ENCODE data around the gene TYMS.

The TYMS gene

DNA sequence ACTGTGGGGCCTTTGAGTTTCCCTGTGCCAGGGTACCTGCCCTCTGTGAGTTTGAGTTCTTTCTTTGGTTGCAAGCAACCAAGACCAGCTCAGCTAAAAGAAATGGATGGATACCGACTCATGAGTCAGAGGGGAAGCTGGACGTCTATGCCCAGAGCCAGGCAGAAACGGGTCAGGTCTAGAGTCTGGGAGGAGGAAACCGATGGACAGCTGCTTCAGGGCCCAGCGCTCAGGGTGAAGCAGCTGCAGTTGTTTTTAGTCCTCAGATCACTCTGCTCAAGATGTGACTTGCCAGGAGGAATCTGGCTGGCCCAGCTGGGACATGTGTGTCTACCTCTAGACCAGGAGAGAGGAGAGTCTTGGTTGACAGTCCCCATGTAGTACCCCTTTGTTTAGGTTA, 10.1 kb upstream of the TYMS start:
- DNase-seq (ENCODE audit: low read depth): no peak

DNA sequence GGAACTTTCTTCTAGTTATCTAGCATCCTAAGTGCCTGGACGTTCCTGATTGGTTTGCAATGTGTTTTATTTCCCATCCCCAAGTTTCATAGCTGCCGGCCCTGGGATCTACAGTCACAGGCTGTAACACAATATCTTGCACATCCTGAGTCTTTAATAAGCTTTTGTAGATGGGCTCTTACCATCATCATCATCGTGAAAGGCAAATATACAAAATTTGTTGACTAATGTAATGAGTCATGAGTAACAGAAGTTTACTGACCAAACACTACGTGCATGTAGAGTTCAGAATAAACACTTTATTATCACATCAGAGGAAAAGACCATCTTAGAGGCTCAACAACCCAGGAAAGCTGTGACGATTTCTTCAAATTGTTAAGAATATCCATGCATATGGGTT, 8.1 kb upstream of the TYMS start:
- no peak for DNase-seq (ENCODE audit: low read depth)

DNA sequence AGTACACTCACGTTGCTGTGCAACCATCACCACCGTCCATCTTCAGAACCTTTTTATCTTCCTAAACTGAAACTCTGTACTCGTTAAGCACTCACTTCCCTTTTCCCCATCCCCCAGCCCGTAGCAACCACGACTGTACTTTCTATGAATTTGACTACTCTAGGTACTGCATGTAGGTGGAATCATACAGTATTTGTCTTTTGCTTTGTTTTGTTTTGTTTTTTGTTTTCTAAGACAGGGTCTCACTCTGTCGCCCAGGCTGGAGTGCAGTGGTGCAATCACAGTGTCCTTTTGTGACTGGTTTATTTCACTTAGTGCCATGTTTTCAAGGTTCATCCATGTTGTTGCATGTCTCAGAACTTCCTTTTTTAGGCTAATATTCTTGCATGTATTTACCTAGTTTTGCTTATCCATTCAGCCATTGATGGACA, 7.0 kb upstream of the TYMS start:
- no peak for DNase-seq (ENCODE audit: low read depth)

DNA sequence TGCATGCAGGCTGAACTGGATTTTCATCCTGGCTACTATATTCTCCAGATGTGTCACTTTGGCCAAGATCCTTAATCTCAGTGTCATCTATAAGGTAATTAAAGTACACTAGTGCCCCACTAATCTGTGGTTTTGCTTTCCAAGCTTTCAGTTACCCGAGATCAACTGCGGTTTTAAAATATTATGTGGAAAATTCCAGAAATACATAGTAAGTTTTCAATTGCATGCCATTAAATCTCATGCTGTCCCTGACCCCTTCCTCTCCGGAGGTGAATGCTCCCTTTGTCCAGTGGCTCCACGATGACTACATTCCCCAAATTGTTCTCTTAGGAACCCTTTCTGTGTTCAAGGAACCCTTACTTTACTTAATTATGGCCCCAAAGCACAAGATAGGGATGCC, 5.3 kb upstream of the TYMS start:
- DNase-seq (ENCODE audit: low read depth): no peak

DNA sequence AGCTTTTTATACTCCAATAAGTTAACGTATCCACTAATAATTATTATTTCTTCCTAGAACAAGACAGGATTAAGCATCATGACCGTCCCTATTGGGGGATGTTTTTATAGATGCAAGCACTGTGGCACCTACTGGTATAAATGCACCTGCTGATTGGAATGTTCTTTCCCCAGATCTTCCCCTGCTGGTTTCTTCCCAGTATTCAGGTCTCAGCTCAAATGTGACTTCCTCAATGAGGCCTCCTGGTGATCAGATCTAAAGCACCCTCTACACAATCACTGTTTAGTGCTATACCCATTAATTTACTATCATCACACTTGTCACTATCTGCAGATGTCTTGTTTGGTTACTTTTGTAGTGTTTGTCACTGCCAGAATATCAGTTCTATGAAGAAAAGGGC, 3.9 kb upstream of the TYMS start:
- no peak for DNase-seq (ENCODE audit: low read depth)

DNA sequence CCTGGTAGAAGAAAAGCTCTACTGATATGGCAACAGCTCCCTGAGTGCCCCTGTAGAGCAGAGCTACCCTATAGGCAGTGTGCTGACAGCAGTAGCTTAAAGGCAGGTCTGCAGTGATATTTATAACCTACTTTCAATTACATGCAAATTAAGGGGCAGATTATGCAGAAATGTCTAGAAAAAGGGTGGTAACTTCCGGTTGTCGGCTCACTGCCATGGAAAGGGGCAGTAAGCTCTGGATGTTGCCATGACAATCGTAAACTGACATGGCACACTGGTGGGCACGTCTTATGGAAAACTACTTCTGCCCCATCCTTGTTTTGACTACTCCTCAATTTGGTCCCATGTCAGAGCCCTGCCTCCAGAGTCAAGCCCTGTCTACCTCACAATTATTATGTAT, 2.9 kb upstream of the TYMS start:
- DNase-seq (ENCODE audit: low read depth): no peak

DNA sequence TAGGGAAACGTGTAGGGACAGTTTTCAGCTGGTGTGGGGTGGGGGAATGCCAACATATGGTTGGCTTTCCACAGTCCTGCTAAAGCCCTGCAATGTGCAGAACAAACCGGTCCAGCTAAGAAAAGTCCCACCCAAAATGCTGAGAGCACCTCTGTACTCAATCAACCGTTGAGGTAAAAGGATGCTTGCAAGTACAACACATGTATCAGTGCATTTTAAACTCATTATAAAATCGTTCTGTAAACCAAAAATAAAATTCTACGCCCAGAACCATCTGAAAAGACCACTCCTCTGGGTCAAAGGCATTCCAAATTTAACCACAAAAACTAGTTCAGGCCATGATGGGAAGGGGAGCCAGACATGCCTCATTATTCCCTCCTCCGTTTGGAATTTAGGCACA, 2.0 kb upstream of the TYMS start:
- DNase-seq (ENCODE audit: low read depth): no peak

DNA sequence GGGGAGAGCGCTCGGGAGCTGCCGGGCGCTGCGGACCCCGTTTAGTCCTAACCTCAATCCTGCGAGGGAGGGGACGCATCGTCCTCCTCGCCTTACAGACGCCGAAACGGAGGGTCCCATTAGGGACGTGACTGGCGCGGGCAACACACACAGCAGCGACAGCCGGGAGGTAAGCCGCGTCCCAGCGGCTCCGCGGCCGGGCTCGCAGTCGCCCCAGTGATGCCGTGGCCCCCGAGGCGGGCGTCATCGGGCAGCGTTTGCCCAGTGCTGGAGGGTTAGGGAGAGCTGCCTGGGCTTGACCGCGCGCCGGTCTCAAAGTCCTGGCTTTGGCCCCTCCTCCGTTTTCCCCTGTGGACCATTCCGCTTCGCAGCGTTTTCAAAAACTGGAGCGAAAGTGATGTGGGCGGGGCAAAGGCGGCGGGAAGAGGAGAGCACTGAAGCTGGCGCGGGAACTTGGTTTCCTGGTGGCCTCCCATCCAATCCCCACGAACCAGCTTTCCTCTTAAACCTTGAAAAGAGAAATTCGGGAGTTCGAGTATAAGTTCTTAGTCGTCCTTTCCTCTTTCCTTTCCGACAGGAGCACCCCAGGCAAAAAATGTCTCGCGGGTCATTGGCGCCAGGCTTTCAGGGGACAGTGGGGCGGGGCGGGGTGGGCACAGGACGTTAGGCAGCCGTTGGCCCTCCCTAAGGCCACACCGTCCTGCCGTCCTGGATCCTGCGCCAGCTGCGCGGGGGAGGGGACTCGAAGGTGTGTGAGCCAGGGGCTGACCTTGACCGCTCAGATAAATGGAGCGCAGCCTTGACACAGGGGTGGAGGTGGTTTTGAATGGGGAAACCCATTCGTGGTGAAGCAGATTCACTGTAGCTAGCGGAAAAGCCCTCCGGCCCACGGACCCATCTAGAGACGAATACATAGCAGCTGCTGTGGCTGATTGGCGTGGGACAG, 821 bp downstream of the TYMS start:
- DNase-seq (ENCODE audit: low read depth): peak; percentile 35

DNA sequence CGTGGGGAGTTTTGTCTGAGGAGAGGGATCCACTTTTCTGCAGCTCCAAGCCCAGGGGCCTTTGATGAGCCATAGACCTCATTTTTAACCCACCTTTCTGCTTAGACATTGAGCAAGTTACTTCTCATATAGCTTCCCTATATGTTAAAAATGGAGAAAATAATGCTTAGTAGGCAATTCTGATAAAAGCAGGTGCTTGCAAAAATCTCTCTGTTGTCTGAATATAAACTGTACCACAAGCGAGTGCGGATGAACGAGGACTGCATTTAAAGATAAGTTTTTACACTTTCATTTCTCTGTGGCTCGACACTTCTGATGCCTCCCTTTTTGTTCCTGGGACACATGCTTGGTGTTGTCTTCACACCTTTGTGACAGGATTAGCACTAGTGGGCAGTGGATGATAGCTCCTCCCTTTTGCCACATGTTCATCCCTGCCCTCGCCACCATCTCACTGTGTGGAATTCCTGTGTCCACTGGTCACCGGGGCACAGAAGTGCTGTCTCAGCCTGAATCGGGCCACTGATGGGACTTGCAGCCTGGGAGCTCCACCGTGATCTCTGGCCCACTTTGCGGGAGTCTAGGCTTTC, 1.6 kb downstream of the TYMS start:
- no peak for DNase-seq (ENCODE audit: low read depth)

DNA sequence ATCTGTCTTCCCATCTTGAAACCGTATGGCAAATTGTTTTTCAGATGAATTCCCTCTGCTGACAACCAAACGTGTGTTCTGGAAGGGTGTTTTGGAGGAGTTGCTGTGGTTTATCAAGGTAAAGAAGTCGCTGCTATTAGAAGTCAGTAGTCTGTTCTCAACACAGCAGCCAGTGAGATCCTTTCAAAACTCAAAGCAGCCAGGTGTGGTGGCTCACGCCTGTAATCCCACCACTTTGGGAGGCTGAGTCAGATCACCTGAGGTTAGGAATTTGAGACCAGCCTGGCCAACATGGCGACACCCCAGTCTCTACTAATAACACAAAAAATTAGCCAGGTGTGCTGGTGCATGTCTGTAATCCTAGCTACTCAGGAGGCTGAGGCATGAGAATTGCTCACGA, 2.1 kb downstream of the TYMS start:
- no peak for DNase-seq (ENCODE audit: low read depth)

DNA sequence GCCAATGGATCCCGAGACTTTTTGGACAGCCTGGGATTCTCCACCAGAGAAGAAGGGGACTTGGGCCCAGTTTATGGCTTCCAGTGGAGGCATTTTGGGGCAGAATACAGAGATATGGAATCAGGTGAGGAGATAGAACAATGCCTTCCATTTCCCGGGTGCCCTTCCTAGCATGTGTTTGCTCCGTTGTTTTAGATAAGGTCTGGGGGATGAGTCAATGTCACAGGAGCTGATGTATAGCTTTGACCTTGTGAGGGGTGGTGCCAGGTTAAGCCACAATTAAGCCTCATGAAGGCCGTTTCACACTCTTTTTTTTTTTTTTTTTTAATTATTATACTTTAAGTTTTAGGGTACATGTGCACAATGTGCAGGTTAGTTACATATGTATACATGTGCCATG, 4.7 kb downstream of the TYMS start:
- no peak for DNase-seq (ENCODE audit: low read depth)

DNA sequence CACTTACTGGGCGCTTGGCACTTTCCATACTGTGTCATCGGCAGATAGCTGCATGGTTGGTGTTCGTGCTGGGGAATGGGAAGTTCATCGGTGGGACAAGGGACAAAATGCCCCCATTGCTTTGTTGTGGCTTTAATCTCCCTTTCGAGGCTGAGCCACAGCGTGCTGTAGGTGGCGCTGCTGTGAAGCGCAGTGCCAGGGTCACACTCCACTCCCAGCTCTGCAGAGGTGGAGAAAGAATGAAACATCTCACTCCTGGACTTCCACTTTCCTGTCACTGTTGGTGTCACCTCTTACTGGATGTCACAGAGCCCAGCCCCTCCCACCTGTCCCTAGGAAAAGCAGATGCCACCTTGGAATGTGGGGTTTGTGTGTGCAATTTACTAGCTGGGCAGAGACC, 8.7 kb downstream of the TYMS start:
- DNase-seq (ENCODE audit: low read depth): no peak

DNA sequence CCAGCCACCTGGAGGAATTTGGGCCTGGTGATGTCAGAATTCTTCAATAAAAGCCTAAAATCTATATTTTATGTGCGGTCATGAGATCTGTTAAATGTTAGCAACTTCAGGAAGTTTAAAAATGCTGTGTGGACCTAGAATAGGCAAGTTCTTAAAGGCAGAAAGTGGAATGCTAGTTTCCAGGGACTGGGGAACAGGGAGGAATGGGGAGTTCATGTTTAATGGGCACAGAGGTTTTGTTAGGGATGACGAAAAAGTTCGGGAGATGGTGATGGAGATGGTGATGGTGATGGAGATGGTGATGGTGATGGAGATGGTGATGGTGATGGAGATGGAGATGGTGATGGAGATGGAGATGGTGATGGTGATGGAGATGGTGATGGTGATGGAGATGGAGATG, 9.2 kb downstream of the TYMS start:
- DNase-seq (ENCODE audit: low read depth): no peak

DNA sequence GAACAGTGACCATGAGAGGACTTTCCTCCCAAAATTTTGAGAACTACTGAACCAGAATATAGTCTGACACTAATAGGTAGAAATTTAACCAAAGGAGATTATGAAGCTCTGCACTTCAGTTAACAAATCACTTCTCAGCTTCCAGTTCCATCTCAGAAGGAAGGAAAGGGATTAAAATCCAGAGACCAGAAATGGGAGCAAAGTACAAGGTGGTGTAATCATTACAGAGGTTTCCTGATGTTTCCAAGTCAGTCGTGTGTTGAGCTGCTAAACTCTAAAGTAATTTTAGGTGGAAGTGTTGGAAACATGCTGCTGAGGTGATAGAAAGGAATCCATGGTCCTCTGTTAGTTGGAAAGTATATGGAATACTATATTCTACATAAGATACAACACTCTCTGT, 10.8 kb downstream of the TYMS start:
- DNase-seq (ENCODE audit: low read depth): no peak

DNA sequence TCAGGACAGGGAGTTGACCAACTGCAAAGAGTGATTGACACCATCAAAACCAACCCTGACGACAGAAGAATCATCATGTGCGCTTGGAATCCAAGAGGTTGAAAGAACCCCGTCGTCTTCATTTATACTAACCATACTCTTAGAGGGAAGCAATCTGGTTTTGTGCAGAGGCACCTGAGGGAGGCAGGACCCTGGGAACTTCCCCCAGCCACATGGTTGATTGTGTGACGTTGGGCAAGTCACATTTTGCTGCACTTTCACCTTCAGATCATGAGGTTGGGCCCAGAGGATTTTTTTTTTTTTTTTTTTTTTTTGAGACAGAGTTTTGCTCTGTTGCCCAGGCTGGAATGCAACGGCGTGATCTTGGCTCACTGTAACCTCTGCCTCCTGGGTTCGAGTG, 11.6 kb downstream of the TYMS start:
- no peak for DNase-seq (ENCODE audit: low read depth)

DNA sequence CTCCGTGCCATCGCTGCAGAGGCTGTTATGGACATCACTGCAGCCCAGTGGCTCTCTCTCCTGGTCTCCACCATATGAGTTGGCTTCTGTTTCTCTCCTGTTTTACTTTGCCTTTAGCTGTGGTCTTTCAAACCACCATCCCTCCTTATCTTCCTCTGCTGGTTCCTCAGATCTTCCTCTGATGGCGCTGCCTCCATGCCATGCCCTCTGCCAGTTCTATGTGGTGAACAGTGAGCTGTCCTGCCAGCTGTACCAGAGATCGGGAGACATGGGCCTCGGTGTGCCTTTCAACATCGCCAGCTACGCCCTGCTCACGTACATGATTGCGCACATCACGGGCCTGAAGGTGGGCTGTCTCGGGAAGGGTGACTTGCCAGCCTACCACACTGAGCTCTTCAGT, 13.1 kb downstream of the TYMS start:
- DNase-seq (ENCODE audit: low read depth): no peak

DNA sequence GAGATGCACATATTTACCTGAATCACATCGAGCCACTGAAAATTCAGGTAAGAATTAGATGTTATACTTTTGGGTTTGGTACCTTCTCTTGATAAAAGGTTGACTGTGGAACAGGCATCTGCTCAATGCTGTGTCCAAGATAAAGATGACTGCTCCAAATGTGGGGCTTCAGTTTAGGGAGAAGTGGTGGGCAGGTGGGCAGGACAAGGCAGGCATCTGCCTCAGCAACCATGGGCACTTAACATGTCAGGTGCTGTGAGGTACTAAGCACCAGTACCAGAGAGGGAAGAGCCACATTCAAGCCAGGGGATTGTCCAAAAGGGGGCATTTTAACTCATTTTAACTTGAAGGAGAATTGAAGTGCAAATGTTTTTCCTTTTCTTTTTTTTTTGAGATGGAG, 14.0 kb downstream of the TYMS start:
- DNase-seq (ENCODE audit: low read depth): no peak

DNA sequence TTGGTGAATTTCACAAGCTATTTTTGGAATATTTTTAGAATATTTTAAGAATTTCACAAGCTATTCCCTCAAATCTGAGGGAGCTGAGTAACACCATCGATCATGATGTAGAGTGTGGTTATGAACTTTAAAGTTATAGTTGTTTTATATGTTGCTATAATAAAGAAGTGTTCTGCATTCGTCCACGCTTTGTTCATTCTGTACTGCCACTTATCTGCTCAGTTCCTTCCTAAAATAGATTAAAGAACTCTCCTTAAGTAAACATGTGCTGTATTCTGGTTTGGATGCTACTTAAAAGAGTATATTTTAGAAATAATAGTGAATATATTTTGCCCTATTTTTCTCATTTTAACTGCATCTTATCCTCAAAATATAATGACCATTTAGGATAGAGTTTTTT, 15.9 kb downstream of the TYMS start:
- DNase-seq (ENCODE audit: low read depth): no peak

DNA sequence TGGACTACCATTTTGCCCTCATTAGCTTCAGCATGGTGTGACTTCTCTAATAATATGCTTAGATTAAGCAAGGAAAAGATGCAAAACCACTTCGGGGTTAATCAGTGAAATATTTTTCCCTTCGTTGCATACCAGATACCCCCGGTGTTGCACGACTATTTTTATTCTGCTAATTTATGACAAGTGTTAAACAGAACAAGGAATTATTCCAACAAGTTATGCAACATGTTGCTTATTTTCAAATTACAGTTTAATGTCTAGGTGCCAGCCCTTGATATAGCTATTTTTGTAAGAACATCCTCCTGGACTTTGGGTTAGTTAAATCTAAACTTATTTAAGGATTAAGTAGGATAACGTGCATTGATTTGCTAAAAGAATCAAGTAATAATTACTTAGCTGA, 16.3 kb downstream of the TYMS start:
- DNase-seq (ENCODE audit: low read depth): no peak

DNA sequence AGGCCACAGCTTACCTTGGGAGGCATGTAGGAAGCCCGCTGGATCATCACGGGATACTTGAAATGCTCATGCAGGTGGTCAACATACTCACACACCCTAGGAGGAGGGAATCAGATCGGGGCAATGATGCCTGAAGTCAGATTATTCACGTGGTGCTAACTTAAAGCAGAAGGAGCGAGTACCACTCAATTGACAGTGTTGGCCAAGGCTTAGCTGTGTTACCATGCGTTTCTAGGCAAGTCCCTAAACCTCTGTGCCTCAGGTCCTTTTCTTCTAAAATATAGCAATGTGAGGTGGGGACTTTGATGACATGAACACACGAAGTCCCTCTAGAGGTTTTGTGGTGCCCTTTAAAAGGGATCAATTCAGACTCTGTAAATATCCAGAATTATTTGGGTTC, 17.9 kb downstream of the TYMS start:
- no peak for DNase-seq (ENCODE audit: low read depth)

DNA sequence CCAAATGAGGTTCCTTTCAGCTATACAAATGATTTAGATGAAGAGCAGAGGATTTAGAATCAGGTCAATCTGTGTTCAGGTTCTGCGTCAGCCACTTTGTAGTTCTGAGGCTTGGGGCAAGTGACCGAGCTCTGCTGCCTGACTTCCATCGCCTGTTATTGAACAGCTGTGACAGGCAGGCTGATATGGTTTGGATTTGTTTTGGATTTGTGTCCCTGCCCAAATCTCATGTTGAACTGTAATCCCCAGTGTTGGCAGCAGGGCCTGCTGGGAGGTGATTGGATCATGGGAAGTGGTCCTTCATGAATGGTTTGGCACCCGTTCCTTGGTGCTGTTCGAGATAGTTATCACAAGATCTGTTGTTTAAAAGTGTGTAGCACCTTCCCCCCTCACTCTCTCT, 18.6 kb downstream of the TYMS start:
- no peak for DNase-seq (ENCODE audit: low read depth)

DNA sequence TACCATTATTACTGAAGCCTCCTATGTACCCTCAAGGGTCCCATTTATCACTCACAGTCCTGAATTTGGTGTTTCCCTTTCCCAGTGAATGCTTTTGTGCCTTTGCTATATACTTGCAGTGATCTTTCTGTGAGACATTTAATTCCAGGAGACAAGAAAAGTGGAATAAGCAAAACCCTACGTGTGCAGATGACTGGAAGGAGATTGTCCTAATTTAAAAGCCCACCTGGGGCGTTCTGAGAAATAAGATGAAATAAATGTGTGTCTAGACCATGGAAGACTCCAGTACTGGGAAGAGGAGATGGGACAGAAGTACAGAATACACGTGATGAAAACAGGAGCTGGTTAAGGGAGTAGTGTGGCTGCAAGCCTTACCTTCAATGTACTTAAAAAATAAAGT, 19.3 kb downstream of the TYMS start:
- DNase-seq (ENCODE audit: low read depth): no peak

DNA sequence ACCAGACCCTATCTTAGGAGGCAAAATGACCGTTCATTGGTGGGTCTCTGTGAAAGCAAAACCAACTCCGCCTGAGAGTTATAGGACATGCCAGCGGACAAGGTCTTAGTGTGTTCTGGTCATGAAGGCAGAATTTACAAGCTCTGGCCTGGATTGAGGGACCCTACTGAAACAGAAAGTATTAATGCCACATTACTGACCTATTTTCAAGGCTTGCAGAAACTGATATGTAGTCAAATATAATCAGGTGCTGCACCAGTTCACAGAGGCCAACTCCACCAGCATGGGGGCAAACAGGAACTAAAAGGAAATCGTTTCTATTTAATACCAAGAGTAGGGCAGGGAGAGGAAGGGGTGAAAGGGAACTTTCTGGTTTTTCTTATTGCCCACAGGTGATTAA, 19.7 kb downstream of the TYMS start:
- no peak for DNase-seq (ENCODE audit: low read depth)

DNA sequence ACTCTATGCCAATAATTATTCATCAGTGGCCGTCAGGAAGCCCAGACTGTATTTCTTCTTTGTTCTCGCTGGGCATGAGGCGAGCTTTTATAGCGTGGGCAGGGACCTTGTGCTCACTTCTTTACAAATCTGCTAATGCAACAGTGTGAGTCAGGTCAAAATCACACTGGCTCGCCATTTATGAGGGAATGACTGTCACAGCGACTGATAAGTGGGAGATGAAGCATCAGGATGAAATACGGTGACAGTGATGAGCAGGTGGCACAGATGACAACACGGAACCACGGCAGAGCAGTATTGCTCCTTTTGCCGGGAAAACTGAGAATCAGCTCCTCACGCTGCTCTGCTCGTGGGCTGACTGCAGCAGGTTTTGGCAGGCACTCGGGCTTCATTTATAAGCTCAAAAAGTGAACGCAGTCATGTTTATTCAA, 20.5 kb downstream of the TYMS start:
- no peak for DNase-seq (ENCODE audit: low read depth)

Measured in activated T-cell treated with anti-CD3 and anti-CD28 coated beads for 1 hour (primary cell).